ENCODE results near the gene ADAM22. TPM values are rescaled to one million over a fixed set of nuclear protein-coding genes. Genes with fewer than 3 reads are reported as not detected.

ADAM22 gene
- total RNA-seq, 1 experiment from 2014 or later, result 14.0 TPM

GRCh38 chr7:88202799-88203198 lies 268.7 kb downstream of the ADAM22 start:
- no peak for DNase-seq
- peaks cover 17% of the 10 kb centered on the region for H3F3A ChIP-seq (ENCODE audit: insufficient read depth, low read depth)
- no peaks in the 10 kb centered on the region for H3K9me3 ChIP-seq (ENCODE audit: insufficient read depth, low read depth)
- no peaks in the 10 kb centered on the region for H3K27me3 ChIP-seq (ENCODE audit: insufficient read depth, low read depth)
- no peak overlapping the region for H3K27ac ChIP-seq
- no peaks in the 10 kb centered on the region for H3K9me2 ChIP-seq (ENCODE audit: insufficient read depth)
- no peak overlapping the region for H3K4me3 ChIP-seq
- no peak for TF ChIP-seq EZH2 (IDR thresholded peaks at IDR 0.05; ENCODE audit: low read depth)
- TF ChIP-seq CTCF (conservative IDR thresholded peaks at IDR 0.05), result no peak
- H2AFZ ChIP-seq, result no peak overlapping the region
- H3K4me1 ChIP-seq (replicated peaks; ENCODE audit: insufficient read depth), result no peaks in the 10 kb centered on the region
- BruUV-seq (replicated peaks), result no TSS peak
- intact Hi-C loops (cut with micrococcal nuclease; ENCODE audit: unreplicated experiment), result no loop called here
- peaks cover 21% of the 10 kb centered on the region for H3K36me3 ChIP-seq (ENCODE audit: low read depth)
- no peaks in the 10 kb centered on the region for H3K79me2 ChIP-seq (ENCODE audit: low read depth)
- POLR2A ChIA-PET (ENCODE audit: unreplicated experiment), result no interaction called here
- CTCF ChIA-PET, result no interaction called here
- H3K4me2 ChIP-seq, result no peak overlapping the region
- H4K20me1 ChIP-seq (ENCODE audit: insufficient read depth), result no peaks in the 10 kb centered on the region; the same call in 1 of the 2 replicates

DNA sequence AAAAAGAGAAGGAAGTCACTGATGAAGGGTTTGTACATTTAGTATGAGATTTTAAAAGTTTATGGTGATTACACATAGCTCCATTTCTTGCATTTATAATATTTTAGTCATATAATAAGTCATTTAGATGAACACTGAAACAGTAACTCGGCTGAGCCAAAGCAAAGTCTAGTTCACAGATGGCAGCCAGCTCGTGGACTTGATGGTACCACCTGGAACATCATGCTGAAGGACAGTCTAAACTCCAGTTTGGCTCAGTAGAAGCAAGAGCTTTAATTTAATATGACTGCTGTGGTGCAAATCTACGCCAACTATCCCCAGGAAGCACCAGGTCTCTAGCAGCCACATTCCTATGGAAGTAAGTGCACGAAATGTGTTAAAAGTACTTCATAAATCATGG lies 269.4 kb downstream of the ADAM22 start:
- intact Hi-C loops (cut with micrococcal nuclease; ENCODE audit: unreplicated experiment), result no loop called here
- Histone ChIP-seq H4K20me1 (ENCODE audit: insufficient read depth) (no peaks in the 10 kb centered on the region; the same call in 1 of the 2 replicates), H3K9me3 (ENCODE audit: insufficient read depth, low read depth) (no peaks in the 10 kb centered on the region), H3K9me2 (ENCODE audit: insufficient read depth) (no peaks in the 10 kb centered on the region), H3K79me2 (ENCODE audit: low read depth) (no peaks in the 10 kb centered on the region), H3F3A (ENCODE audit: insufficient read depth, low read depth) (peaks cover 17% of the 10 kb centered on the region), H3K4me3 (no peak overlapping the region), H2AFZ (no peak overlapping the region), H3K27me3 (ENCODE audit: insufficient read depth, low read depth) (no peaks in the 10 kb centered on the region), H3K36me3 (ENCODE audit: low read depth) (peaks cover 27% of the 10 kb centered on the region), H3K27ac (no peak overlapping the region), H3K4me2 (no peak overlapping the region), H3K4me1 (replicated peaks; ENCODE audit: insufficient read depth) (no peaks in the 10 kb centered on the region)
- ChIA-PET CTCF (no interaction called here), POLR2A (ENCODE audit: unreplicated experiment) (interaction anchor here (0.7 kb wide), 1 partner anchor 8 kb away, joined by 6 read pairs; no protein-coding TSS in a partner anchor)
- DNase-seq, result no peak
- TF ChIP-seq EZH2 (IDR thresholded peaks at IDR 0.05; ENCODE audit: low read depth) (no peak), CTCF (conservative IDR thresholded peaks at IDR 0.05) (no peak)
- BruUV-seq (replicated peaks), result no TSS peak

DNA sequence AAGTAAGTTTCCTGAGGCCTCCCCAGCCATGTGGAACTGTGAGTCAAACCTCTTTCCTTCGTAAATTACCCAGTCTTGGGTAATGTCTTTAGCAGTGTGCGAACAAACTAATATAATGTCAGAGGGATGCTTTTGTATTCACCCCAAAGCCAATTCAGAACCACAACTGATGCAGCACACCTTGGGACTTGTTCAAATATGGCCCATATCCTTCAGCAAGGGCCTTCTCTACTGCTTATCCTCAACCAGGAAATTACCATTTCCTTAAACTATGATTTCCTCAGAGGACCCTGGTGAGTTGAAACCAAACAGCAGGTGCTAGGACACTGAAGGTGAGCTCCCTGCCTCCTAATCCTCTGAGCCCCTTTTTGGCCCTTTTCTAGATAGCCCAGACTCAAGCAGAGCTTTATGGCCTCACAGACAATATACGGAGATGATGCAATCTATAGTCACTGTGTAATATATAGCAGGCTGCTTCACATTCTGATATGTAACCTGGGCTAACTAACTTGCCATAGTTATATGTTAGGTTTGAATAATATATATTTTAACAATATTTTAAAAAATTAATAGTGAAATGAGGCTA lies 270.6 kb downstream of the ADAM22 start:
- H3F3A ChIP-seq (ENCODE audit: insufficient read depth, low read depth), result peaks cover 17% of the 10 kb centered on the region

More for the DNA sequence above, 270.6 kb downstream of the ADAM22 start:
- no peaks in the 10 kb centered on the region for H3K9me2 ChIP-seq (ENCODE audit: insufficient read depth)
- ChIA-PET CTCF (no interaction called here), POLR2A (ENCODE audit: unreplicated experiment) (no interaction called here)
- H4K20me1 ChIP-seq (ENCODE audit: insufficient read depth), result no peaks in the 10 kb centered on the region; the same call in 1 of the 2 replicates
- H3K27ac ChIP-seq, result no peak overlapping the region
- TF ChIP-seq EZH2 (IDR thresholded peaks at IDR 0.05; ENCODE audit: low read depth), result no peak
- TF ChIP-seq CTCF (conservative IDR thresholded peaks at IDR 0.05), result no peak
- H3K36me3 ChIP-seq (ENCODE audit: low read depth), result peaks cover 39% of the 10 kb centered on the region
- intact Hi-C loops (cut with micrococcal nuclease; ENCODE audit: unreplicated experiment), result no loop called here
- no peak overlapping the region for H2AFZ ChIP-seq
- H3K9me3 ChIP-seq (ENCODE audit: insufficient read depth, low read depth), result no peaks in the 10 kb centered on the region
- no peaks in the 10 kb centered on the region for H3K79me2 ChIP-seq (ENCODE audit: low read depth)
- H3K4me3 ChIP-seq, result no peak overlapping the region
- H3K27me3 ChIP-seq (ENCODE audit: insufficient read depth, low read depth), result no peaks in the 10 kb centered on the region
- H3K4me1 ChIP-seq (replicated peaks; ENCODE audit: insufficient read depth), result no peaks in the 10 kb centered on the region
- no TSS peak for BruUV-seq (replicated peaks)
- DNase-seq, result no peak
- no peak overlapping the region for H3K4me2 ChIP-seq
